Stimulated activated CD8-positive, alpha-beta memory T cell treated with anti-CD3 and anti-CD28 coated beads, Interleukin-7, amount 100 ng/mL, for 1 hour (primary cell): ENCODE measurements around the gene SCRT2.

ENCODE experiments used
- DNase-seq, 2 donors: peaks; one replicate each; pipeline ENCODE4 v3.0.0-alpha.2; 2020; ENCODE audit warnings: low read depth in 2 of 2

The SCRT2 gene

DNA sequence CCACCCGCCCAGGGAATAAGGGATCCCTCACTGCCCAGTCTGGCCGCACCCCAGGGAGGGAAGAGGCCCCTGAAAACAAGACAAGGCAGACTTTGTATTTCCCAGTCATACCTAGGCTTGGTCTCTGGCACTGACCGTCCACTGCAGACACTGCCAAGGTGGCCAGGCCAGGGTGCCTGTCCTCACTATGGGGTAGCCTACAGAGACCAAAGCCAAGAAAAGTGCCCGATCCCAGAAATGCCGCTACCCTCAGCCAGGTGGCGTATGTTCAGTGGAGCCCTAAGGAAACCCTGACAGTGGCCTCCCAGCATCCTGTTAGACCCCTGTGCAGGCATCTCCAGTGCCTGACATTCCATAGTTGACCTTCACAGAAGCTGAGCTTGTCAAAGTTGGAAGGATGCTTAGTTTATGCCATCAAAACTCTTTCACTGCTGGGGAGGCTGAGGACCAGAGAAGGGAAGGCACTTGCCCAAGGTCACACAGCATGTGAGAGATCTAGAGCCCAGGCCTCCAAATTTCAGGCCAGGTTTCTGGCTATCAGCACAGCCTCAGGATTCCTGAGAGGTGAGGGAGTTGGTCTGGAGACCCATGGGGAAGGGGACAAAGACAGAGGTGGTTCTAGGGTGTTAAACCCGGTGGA is 2.5 kb downstream of the SCRT2 start:
- no peak for DNase-seq

DNA sequence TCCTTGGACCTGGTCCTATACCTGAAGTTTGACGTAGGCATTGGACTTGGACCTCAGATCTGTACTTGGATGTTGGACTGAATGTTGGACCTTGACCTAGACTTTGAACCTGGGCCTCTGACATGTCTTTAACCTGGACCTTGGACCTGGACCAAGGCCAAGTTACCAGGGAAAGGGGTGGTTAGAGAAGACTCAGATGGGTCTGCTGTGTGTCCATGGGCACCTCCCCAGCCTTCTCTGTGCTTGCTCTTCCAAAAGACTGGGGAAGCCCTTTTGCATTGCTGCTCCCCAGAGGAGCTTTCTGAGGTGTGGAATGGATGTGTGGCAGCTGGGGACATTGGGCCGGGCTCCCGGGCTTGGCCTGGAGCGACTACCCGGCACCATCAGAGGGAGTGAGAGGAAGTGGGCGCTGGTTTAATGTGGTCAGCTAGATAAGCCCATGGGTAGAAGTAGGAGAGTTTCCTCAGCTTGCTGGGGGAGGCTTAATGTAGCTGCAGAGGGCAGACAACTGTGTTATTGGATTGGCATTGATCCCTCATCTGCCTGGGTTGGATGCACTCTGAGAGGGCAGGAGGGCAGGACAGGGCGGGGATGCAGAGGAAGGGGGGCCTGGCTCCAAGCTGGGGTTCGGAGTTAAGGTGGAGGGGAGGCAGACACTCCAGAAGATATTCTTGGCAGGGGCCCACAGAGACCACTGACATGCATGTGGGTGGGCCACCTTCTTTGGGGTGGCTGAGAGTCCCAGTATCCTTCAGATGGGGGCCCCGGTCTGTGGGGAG is 4.2 kb downstream of the SCRT2 start:
- DNase-seq = no peak

DNA sequence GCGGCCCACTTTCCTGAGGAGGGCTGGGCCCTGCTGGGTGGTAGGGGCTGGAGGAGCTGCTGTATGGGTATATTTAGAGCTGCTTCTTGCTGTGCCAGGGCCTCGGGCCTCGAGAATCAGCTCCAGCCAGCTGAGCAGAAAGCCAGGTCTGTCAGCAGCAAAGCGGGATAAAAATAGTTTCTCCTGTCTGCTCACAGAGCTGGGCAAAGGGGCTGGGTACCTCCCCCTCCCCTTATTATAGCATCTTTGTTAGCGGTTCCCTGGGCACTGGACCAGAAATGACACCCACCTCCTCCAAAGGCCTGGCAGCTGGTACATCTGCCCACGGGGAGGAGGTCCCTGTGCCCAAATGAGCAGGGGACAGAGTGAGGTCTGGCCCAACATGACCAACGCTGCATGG is 6.0 kb downstream of the SCRT2 start:
- DNase-seq = no peak

DNA sequence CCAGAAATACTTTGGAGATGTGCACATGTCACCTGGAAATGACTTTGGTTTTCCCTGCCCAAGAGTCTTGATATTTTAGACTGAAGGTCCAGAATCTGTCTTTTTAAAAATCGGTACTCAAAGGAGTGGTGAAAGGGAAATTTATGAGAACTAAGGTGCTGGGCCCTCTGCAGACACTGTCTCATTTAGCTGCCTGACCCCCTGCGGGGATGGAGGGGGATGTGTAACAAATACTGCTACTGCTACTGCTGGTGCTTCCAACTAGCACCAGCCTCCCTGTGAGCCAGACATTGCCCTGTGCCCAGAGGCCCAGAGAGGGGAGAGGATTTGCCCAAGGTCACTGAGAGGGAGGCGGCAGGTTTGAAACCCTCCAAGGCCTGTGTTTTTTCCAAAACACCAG is 7.0 kb downstream of the SCRT2 start:
- no peak for DNase-seq

DNA sequence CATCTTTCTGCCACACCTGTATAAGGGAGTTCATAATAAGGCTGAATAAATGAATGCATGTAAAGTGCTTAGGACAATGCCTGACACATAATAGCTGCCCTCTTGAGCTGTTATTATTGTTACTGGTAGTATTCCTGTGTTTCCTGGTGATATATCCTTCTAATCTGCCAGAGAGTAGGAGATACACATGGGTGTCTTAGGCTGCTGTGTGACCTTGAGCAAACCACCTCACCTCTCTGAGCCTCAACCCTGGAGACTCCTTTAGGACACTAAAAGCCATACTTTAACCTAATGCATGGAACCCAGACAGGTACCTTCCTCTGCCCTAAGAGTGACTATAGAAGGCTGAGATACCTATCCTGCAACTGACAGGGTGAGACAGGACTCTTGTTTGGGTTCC is 7.6 kb downstream of the SCRT2 start:
- no peak for DNase-seq

DNA sequence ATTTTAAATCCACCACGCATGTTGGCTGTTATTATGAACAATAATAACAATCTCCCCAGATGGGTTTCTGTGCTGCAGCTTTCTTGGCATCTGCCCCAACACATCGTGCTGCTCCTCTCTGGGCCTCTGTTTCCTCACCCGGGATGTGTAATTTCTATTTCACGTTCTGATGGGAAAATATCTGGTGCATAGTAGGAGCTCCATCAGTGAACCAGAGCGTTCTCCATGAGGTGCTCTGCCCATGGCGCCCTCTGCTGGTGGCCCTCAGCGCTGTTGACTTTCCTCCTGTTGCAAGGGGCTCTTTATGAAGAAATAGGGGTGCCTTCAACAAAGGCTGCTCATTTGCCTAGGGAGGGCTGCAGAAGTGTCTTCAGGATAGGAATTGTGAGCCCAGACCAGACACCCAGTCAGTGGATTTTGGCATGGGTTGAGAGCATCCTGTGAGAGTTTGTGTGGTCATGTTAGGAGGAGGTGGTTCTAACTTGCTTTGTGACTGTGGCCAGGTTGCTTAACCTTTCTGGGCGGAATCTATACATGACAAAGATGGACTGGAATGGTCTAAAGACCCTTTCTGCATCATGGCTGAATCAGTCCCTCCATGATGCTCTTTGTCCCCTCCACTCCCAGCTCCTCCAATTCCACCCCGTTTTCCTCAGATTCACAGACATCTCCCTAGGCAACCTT is 8.1 kb downstream of the SCRT2 start:
- peak; percentile 21 to 39 for DNase-seq

DNA sequence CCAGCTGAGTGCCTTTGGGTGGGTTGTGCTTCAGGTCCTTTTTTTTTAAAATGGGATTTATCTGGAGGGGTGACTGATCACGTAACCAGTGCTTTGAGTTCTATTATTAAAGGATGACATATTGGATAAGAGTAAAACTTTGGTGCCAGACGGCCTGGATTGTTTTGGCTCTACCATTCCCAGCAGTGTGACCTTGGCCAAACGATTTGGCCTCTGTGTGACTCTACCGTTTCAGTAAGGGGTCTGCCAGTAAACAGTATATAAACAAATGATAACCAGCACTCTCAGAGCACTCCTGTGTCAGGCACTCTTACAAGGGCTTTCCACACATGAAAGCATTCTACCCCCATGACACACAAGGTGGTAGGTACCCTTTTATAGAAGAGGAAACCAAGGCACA is 8.7 kb downstream of the SCRT2 start:
- no peak for DNase-seq

DNA sequence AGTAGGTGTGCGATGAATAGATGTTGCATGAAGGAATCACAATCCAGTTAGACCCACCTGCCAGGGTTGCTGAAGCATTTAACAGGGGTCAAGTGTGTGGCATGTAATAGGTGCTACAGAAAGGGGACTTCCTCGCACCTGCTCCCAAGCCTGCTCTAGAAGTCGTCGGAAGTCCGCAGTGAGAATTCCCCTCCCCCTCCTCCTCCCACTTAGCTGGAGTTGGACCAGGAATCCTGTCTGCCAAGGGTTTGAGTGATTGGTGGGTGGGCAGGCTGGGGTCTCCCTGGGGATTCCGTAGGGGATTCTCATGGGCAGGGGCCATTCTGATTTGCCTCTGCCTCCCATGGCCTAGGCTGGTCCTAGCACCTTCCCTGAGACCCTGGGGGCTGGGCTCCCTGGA is 10.3 kb downstream of the SCRT2 start:
- DNase-seq = no peak

DNA sequence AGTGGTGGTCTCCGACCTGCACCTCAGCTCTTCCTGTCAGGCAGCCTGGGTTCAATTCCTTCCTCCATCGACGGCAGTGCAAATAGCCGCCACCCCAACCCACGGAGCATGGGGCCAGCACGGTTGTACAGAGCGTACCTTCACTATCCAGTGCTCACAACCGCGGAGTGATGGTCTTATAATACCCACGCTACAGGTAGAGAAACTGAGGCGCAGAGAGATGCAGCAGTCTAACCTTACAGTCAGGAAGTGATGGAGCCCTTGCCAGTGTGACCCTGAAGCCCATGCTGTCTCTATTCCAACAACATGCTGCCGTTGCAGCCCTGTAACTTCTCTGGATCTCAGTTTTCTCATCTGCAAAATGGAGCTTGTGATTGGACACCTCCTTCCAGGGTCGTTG is 11.0 kb downstream of the SCRT2 start:
- no peak for DNase-seq

DNA sequence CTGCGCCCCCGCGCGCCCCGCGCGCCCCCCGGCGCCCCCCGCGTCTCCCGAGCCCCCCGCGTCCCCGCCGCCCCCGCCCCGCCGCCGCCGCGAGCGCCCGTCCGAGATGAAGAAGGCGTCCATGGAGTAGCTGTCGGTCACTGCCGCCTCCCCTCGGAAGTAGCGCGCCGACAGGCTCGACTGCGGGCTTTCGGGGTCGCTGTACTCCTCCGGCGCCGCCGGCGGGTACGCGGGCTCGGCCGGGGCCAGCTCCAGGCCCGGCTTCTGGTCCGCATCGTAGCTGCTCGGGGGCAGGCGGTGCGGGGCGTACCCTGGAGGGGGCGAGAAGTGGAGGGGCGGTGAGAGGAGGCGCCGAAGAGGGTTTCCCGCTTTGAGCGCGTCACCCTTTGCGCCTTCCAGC is 11.5 kb downstream of the SCRT2 start:
- DNase-seq = no peak

DNA sequence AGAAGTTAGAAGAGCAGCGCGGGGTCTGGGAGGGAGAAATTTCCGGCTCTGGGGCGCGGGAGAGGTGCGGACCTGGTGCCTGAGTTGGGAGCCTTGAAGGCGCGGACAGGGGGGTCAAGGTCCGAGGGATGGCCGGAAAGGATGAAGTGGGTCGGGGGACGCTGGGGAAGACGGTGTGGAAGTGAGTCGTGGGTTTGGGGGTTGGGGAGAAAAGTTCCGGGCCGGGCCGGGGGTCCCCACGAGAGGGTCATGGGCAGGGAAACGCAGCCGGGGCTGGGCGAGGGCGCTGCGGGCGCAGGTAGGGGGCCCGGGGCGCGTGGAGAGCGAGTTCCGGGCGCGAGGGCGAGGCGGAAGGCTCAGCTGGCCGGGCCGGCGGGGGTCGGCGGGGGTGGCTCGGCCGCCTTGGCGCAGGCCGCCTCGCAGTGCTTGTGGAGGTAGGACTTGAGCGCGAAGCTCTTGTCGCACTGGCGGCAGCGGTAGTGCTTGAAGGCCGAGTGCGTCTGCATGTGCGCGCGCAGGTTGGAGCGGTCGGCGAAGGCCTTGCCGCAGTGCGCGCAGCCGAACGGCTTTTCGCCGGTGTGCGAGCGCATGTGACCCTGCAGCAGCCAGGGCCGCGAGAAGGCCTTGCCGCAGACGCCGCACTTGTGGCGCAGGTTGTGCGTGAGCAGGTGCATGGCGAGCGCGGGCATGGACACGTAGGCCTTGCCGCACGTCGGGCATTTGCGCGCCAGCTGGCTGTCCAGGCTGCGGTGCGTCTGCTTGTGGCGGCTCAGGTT is 12.1 kb downstream of the SCRT2 start:
- no peak for DNase-seq

DNA sequence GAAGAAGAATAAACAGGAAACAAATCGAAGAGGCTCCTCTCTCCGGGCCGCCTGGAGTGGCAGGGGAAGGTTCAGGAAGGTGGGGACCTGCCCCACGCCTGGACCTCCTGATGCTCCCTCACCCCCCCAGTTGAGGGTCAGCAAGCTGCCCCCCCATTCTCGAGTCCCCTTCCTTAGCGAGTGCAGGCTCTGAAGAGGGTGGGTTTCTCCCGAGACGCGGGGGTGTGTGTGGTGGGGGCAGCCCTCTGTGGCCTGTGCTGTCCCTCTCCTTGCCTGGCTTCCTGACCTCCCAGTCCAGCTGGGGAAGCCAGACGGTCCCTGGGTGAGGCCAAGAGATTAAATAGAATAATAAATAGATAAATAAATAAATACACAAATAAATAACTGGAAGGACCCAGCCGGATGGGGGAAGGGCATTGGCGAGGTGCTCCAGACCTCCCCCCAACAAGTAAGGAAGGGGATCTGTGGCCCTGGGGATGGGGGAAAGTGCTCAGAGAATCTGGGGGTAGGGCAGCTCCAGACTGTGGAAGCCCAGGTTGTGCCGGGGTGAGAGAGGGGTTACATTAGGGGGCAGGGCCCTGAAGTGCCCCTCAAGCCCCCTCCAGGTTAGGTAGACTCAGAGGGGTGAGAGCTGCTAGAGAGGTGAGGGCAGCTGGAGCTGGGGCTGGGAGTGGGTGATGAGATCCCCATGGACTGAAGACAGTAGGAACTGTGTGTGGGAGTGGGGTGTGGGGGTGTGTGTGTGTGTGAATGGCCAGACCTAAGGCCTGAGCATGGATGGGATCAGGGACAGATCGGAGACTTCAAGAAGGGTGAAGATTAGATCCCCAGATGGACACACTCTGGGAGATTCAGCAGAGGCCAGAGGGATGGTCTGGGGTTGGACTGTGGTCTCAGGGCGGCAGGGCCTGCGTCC is 13.1 kb downstream of the SCRT2 start:
- DNase-seq = no peak

DNA sequence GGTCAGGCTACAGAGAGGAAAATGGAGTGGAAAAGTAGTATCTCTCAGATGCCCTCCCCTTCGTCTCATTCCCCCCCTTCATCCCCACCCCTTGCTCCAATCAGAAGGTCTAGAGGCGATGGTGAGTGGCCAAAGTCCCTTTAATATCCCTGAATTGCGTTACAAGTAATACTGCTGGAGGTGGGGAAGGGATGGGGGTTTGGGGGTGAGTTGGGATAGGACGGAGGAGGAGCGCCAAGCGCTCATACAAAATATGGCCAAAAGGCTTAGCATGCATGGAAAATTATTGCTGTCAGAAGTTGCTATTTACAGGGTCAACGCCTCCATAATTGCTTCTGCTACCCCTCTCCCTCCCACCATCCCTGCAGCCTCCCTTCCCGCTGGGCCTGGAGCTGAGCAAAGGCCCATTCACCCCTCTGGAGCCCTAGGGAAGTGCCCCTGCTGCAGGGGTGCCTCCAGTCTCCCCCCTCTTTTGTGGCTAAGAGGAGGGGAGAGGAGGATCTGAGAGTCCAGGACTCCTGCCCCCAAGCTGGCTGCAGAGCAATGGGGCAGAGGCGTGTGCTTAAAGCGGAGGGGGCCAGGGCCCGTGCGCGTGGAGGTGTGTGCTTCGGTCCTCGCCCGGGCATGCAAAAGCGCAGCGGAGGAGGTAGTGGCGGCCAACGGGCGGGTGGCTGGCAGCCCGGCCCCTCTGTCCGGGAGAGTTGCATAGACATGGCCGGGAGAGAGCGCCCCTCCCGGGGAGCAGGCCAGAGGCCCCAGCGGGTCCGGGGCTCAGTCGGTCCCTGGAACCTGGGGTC is 13.9 kb downstream of the SCRT2 start:
- no peak for DNase-seq

DNA sequence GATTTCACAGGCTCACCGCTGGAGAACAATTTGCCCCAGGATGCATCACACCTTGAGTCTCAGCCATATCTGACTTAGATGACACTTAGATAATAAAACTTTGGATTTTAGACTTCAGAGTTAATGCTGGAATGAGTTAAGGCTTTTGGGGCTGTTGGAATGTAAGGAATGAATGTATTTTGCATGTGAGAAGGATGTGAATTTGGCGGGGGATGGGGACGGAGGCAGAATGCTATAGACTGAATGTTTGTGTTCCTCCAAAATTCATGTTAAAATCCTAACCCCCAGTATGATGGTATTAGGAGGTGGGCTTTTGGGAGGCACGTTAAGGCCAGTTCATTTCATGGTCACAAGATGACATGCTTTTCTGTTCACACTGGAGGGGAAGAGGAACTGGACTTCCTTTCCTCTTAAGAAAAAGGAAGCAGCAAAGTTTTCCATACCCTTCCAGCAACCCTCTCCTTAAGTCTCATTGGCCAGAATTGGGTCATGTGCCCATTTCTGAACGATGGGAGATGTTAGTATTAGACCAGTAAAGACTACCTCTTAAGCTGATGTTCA is 16.8 kb downstream of the SCRT2 start:
- DNase-seq = no peak

DNA sequence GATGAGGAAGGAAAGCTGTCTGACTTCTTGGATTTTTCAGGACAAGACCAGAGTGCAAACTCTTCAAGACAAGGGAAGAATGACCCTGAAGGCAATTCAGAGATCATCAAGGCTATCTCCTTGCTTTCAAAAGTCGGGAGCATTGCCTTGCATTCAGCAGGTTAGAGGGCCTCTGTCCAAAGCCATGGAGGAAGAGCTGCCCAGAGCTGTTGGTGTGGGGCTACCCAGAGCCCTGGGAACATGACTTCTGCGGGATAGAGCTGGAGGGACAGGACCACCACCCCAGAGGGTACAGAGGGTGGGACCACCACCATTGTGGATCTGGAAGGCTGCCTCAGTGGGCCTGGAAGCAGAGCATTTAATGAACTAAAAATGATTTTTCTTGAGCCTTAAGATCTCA is 17.4 kb downstream of the SCRT2 start:
- no peak for DNase-seq

DNA sequence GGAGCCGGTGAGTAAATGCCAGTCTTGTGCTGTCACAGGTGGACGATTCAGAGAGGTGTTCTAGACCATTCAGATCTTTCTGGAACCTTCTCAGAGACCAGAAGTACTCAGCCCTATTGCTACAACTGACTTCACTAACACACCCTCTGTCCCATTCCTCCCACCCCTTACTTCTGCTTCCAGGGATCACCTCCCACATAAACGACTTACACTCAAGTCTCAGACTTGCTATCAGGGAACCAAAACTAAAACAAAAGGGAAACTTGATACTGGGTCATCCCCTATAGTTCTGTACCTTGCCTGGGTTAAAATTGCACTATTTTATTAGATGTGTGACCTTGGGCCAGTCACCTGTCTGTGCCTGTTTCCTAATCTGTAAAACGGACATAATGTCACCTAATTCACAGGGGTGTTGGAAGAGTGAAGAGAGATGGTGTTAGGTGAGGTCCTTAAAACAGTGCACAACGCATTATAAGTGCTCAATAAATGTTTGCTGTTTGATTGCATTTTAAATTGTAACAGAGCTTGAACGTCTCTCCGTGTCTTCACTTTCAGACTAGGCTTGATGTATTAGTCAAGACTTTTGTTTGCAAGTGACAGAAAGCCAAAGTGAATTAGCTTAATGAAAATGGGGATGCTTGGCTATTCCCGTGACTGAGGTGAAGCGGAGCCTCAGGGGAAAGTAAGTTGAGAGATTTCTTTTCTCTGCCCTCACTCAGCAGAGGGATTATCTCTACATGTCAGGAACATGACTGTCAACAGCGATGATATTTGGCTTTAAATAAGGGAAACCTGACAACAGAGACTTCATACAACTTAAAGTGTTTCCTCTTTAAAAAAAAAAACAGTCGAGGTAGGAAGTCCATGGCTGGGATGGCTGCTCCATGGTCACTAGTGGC is 19.6 kb downstream of the SCRT2 start:
- no peak for DNase-seq

DNA sequence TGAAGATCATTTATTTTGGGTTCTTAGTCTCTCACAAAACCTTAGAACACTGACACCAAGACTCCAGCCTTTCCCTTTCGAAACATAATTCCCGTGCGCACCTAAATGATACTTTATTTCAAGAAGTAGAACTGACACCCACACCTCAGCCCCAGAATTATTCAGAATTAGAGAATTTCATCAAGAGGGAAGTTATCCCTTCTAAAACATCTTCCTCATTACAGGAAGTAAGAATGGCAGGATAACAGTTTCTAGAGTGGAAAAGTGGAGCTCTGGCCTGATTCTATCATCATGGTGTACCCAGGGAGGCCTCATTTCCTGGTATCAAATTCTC is 21.2 kb downstream of the SCRT2 start:
- no peak for DNase-seq

DNA sequence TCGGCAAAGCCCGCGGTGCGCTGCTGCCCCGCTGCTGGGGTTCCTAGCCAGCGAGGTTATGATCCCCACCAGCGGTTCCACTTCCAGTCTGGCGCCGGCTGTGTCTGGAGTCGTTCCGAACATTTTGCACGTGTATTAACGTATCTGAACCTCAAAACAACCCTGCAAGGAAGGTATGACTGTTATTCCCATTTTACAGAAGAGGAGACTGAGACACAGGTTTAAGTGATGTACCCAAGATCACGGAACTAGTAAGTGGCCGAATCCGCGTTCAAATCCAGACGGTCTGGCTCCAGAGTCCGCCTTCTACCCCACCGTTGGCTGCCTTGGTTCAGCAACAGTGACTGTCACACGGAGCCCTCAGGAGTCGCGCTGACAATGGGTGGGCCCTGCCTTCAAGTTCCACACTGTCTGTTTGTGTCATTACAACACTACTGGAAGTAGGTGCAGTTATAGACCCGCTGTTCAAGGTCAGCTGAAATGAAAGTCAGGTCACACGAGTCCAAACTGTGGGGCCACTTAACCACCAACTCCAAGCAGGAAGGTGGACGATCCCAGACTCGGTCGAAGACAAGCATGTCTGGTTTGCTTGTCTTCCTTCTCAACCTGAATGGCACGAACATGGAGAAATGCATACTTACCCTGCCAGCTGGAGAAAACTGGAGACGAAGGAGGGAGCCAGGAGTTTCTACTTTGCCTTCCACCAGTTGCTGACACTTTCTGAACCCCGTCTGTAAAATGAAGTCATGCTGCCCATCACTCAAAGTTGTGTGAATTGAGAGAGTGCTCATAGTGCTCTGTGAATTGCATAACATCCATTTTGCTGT is 21.8 kb downstream of the SCRT2 start:
- DNase-seq = no peak
